K562 (cell line): ENCODE results near the gene GFOD1. TPM values are rescaled to one million over a fixed set of nuclear protein-coding genes. Genes with fewer than 3 reads are reported as not detected.
A peak's percentile ranks its signal among the peaks of the same experiment; 100 is the strongest.

ENCODE experiments used
- KLF1 ChIP-seq: fragments of 450-650 bp; IDR thresholded peaks from 2 replicates; pipeline ENCODE4 v1.6.1; 2016; ENCODE audit warnings: missing genetic modification characterization, missing compliant biosample characterization
- POU5F1 ChIP-seq: fragments of 150-350 bp; IDR thresholded peaks from 2 replicates; pipeline ENCODE4 v1.6.1; 2014; ENCODE audit warnings: borderline replicate concordance, low read length, low read depth, mild to moderate bottlenecking; ENCODE audit not compliant: partially characterized antibody
- TEAD2 ChIP-seq: fragments of 450-650 bp; IDR thresholded peaks from 2 replicates; pipeline ENCODE4 v1.6.1; 2016; ENCODE audit warnings: missing genetic modification characterization, control low read depth, missing compliant biosample characterization
- ZBTB40 ChIP-seq, 2 experiments: fragments of 450-650 bp in 1 of 2; sonication (generic) in 1 of 2; formaldehyde crosslinking in 1 of 2; IDR thresholded peaks; 2 replicates each; pipeline versions ENCODE4 v1.7.1 to v1.9.0; 2016 to 2022; ENCODE audit warnings: inconsistent platforms in 1 of 2, mild to moderate bottlenecking in 1 of 2, missing genetic modification reagents in 1 of 2
- ZBTB9 ChIP-seq: fragments of 450-650 bp; formaldehyde crosslinking; IDR thresholded peaks from 2 replicates; pipeline ENCODE4 v1.4.0; 2020; ENCODE audit warnings: mild to moderate bottlenecking, moderate library complexity
- ZKSCAN8 ChIP-seq: fragments of 200-800 bp; sonication (Bioruptor generic); IDR thresholded peaks from 2 replicates; pipeline ENCODE4 v1.6.1; 2016; ENCODE audit warnings: missing genetic modification characterization, missing compliant biosample characterization
- polyA plus RNA-seq, 8 experiments: library from polyadenylated mRNA; depleted of rRNA in 4 of 8; stranded (reverse) in 5 of 8; unstranded in 3 of 8; fragments of >200 nt; fragmentation: Nextera tagmentation in 2 of 8; fragmentation: Illumina TruSeq in 1 of 8; extraction: Ambion mirVana in 2 of 8; extraction: Trizol in 1 of 8; gene quantifications; 2 replicates each; pipeline versions ENCODE4 v1.2.1 to v1.2.3, GENCODE V29; 2011 to 2014; ENCODE audit warnings: inconsistent platforms in 1 of 8, missing spikeins in 1 of 8
- total RNA-seq, 7 experiments: library from RNA; depleted of rRNA in 6 of 7; stranded (reverse); fragments of >200 nt in 6 of 7; fragmentation: Illumina TruSeq in 2 of 7; extraction: Trizol in 2 of 7; gene quantifications; 2 replicates each; pipeline versions ENCODE4 v1.2.1 to v1.2.3, GENCODE V29; 2011 to 2021; ENCODE audit warnings: low replicate concordance in 1 of 7
- TF ChIP-seq, protein P1 (sequence below): fragments of 250-450 bp; sonication (Bioruptor Pico); IDR thresholded peaks from 2 replicates; pipeline ENCODE4 v1.8.0; 2022; ENCODE audit warnings: inconsistent platforms, mild to moderate bottlenecking, moderate library complexity, borderline replicate concordance

GFOD1 gene
- total and polyA plus RNA-seq, 9 of the 15 experiments (the other 6 are each of a cell fraction or from before 2014, with no cell fraction given) = 3.8 to 12.0 (median 8.2) TPM

- TF ChIP-seq POU5F1 (no peak), ZBTB40 (IDR thresholded peaks at IDR 0.05) (no peak), ZBTB40 (CRISPR knock-in tag; IDR thresholded peaks at IDR 0.05) (no peak), ZBTB9 (no peak), KLF1 (tag) (no peak), ZKSCAN8 (CRISPR knock-in tag) (no peak), TEAD2 (0 out of 2 replicates have a peak, but pooled peaks have one; percentile 29)
- TF ChIP-seq, protein P1, sequence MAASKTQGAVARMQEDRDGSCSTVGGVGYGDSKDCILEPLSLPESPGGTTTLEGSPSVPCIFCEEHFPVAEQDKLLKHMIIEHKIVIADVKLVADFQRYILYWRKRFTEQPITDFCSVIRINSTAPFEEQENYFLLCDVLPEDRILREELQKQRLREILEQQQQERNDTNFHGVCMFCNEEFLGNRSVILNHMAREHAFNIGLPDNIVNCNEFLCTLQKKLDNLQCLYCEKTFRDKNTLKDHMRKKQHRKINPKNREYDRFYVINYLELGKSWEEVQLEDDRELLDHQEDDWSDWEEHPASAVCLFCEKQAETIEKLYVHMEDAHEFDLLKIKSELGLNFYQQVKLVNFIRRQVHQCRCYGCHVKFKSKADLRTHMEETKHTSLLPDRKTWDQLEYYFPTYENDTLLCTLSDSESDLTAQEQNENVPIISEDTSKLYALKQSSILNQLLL (CRISPR knock-in tag) = no peak
Measured at GRCh38 chr6:13355043-13355945, 132.1 kb downstream of the GFOD1 start (continued).
